Measurements from ENCODE around the gene LYZL1.
"Not testable (repeated sequence)": the region's sequence is repeated elsewhere in the genome, so short reads cannot be mapped to it uniquely, and the experiment has no call there.

The LYZL1 gene

GRCh38 chr10:29310463-29310862, 21.6 kb downstream of the LYZL1 start:
- DNase-seq, result not testable (repeated sequence)

GRCh38 chr10:29313071-29313470, 24.2 kb downstream of the LYZL1 start:
- no peak for DNase-seq

- DNase-seq, result no peak
Observed at GRCh38 chr10:29314726-29315125, 25.9 kb downstream of the LYZL1 start.

- no peak for DNase-seq
Observed at GRCh38 chr10:29315814-29316213, 26.9 kb downstream of the LYZL1 start.

- no peak for DNase-seq
Observed at GRCh38 chr10:29316308-29317026, 27.6 kb downstream of the LYZL1 start.

- DNase-seq, result no peak
Observed at GRCh38 chr10:29317027-29317420, 28.2 kb downstream of the LYZL1 start.

- DNase-seq, result no peak
Observed at GRCh38 chr10:29317423-29318021, 28.7 kb downstream of the LYZL1 start.

- DNase-seq, result peak; percentile 80
Observed at GRCh38 chr10:29318141-29319071, 29.5 kb downstream of the LYZL1 start.

- no peak for DNase-seq
Observed at GRCh38 chr10:29319205-29319781, 30.4 kb downstream of the LYZL1 start.

GRCh38 chr10:29320680-29321121, 31.8 kb downstream of the LYZL1 start:
- DNase-seq, result not testable (repeated sequence)

GRCh38 chr10:29321656-29322055, 32.8 kb downstream of the LYZL1 start:
- DNase-seq, result no peak

GRCh38 chr10:29322918-29323317, 34.0 kb downstream of the LYZL1 start:
- DNase-seq, result no peak

- DNase-seq, result no peak
Observed at GRCh38 chr10:29323367-29323766, 34.5 kb downstream of the LYZL1 start.

- no peak for DNase-seq
Observed at GRCh38 chr10:29324220-29324841, 35.5 kb downstream of the LYZL1 start.

- no peak for DNase-seq
Observed at GRCh38 chr10:29326299-29326698, 37.4 kb downstream of the LYZL1 start.

- DNase-seq, result no peak
Observed at GRCh38 chr10:29326886-29327745, 38.2 kb downstream of the LYZL1 start.

- DNase-seq, result no peak
Observed at GRCh38 chr10:29327746-29328102, 38.9 kb downstream of the LYZL1 start.

GRCh38 chr10:29328983-29329382, 40.1 kb downstream of the LYZL1 start:
- peak; percentile 68 for DNase-seq

- no peak for DNase-seq
Observed at GRCh38 chr10:29329420-29329819, 40.5 kb downstream of the LYZL1 start.

- no peak for DNase-seq
Observed at GRCh38 chr10:29332061-29332760, 43.3 kb downstream of the LYZL1 start.

- no peak for DNase-seq
Observed at GRCh38 chr10:29332761-29333148, 43.9 kb downstream of the LYZL1 start.
